K562 (cell line): ENCODE data around the gene ST6GALNAC3.

Source experiments
- CSDE1 ChIP-seq, 2 experiments: fragments of 450-650 bp; IDR thresholded peaks; 2 replicates each; pipeline ENCODE4 v1.6.1; 2016; ENCODE audit warnings: mild to moderate bottlenecking in 1 of 2
- EZH2 ChIP-seq: IDR thresholded peaks from 2 replicates; pipeline ENCODE4 v1.6.1; 2012; ENCODE audit warnings: low read depth, mild to moderate bottlenecking, inconsistent platforms, low read length, borderline replicate concordance
- PML ChIP-seq: IDR thresholded peaks from 2 replicates; pipeline ENCODE4 v1.6.1; 2012; ENCODE audit warnings: low read length, inconsistent platforms
- POLR2AphosphoS5 ChIP-seq: IDR thresholded peaks from 2 replicates; pipeline ENCODE4 v1.6.1; 2011; ENCODE audit warnings: mild to moderate bottlenecking, low read depth, low read length, moderate library complexity; ENCODE audit not compliant: control insufficient read depth, insufficient read depth
- TEAD4 ChIP-seq, 2 experiments: sonication (generic) in 1 of 2; formaldehyde crosslinking in 1 of 2; IDR thresholded peaks; 2 replicates each; pipeline versions ENCODE4 v1.6.1 to v1.8.0; 2012 to 2022; ENCODE audit warnings: borderline replicate concordance in 1 of 2, inconsistent platforms in 1 of 2, low read length in 1 of 2, mild to moderate bottlenecking in 1 of 2, missing genetic modification reagents in 1 of 2
- ZNF121 ChIP-seq: sonication (generic); formaldehyde crosslinking; conservative IDR thresholded peaks from 2 replicates; pipeline ENCODE4 v1.8.0; 2022; ENCODE audit warnings: missing genetic modification reagents
- ZNF436 ChIP-seq: fragments of 250-450, 450-650 bp; sonication (Bioruptor Pico); formaldehyde crosslinking; IDR thresholded peaks from 2 replicates; pipeline ENCODE4 v1.7.0; 2020; ENCODE audit warnings: mild to moderate bottlenecking
- TF ChIP-seq, protein P1 (sequence below): fragments of 250-450 bp; sonication (Bioruptor Pico); IDR thresholded peaks from 2 replicates; pipeline ENCODE4 v1.5.0; 2021
- TF ChIP-seq, protein P2 (sequence below), 3 experiments: IDR thresholded peaks in 2 of 3; conservative IDR thresholded peaks in 1 of 3; 2 replicates each; pipeline ENCODE4 v1.5.1; 2011 to 2012; ENCODE audit warnings: low read length in 3 of 3, mild to moderate bottlenecking in 3 of 3, control low read depth in 2 of 3, improper control_type of control experiment in 1 of 3, inconsistent platforms in 1 of 3, low read depth in 1 of 3, mixed read lengths in 1 of 3, moderate library complexity in 1 of 3; ENCODE audit not compliant: insufficient read depth in 2 of 3
- TF ChIP-seq, protein P3 (sequence below): fragments of 450-650 bp; formaldehyde crosslinking; IDR thresholded peaks from 2 replicates; pipeline ENCODE4 v1.4.0; 2020; ENCODE audit warnings: mild to moderate bottlenecking, mixed read lengths
- TF ChIP-seq, protein P4 (sequence below), 2 experiments: fragments of 450-650 bp in 1 of 2; sonication (generic) in 1 of 2; formaldehyde crosslinking in 1 of 2; IDR thresholded peaks in 1 of 2; conservative IDR thresholded peaks in 1 of 2; 2 replicates each; pipeline versions ENCODE4 v1.6.1 to v1.8.1; 2016 to 2023; ENCODE audit warnings: mild to moderate bottlenecking in 2 of 2, moderate library complexity in 2 of 2, inconsistent platforms in 1 of 2, missing genetic modification reagents in 1 of 2

DNA sequence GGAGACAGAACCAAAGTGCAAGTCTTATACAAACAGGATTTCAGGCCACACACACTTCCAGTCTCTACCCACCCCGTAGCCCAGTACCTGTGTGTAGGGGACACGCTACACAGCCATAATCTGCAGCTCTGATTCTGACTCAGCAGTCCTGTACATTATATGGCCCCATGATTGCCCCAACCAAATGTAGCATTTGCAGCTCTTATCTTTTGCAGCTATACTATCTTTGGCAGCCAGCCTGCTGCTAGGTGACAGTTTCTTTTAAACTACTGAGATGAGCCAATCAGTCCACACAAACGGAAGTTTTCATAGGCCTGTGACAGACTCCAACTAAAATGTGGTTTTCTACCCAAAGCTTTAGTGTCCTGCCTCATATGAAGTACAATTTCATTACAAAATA lies 533.2 kb downstream of the ST6GALNAC3 start:
- TF ChIP-seq PML, result no peak
- TF ChIP-seq ZNF436 (CRISPR knock-in tag), result no peak
- TF ChIP-seq, protein P1, sequence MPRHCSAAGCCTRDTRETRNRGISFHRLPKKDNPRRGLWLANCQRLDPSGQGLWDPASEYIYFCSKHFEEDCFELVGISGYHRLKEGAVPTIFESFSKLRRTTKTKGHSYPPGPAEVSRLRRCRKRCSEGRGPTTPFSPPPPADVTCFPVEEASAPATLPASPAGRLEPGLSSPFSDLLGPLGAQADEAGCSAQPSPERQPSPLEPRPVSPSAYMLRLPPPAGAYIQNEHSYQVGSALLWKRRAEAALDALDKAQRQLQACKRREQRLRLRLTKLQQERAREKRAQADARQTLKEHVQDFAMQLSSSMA (CRISPR knock-in tag), result no peak
- TF ChIP-seq, protein P2, sequence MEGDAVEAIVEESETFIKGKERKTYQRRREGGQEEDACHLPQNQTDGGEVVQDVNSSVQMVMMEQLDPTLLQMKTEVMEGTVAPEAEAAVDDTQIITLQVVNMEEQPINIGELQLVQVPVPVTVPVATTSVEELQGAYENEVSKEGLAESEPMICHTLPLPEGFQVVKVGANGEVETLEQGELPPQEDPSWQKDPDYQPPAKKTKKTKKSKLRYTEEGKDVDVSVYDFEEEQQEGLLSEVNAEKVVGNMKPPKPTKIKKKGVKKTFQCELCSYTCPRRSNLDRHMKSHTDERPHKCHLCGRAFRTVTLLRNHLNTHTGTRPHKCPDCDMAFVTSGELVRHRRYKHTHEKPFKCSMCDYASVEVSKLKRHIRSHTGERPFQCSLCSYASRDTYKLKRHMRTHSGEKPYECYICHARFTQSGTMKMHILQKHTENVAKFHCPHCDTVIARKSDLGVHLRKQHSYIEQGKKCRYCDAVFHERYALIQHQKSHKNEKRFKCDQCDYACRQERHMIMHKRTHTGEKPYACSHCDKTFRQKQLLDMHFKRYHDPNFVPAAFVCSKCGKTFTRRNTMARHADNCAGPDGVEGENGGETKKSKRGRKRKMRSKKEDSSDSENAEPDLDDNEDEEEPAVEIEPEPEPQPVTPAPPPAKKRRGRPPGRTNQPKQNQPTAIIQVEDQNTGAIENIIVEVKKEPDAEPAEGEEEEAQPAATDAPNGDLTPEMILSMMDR (IDR thresholded peaks at IDR 0.05 in 2 of 3, conservative IDR thresholded peaks at IDR 0.05 in 1 of 3; ENCODE audit: insufficient read depth in 2 of 3, low read depth in 1 of 3, low read length in 3 of 3), result no peak
- TF ChIP-seq ZNF121, result no peak
- TF ChIP-seq TEAD4 (IDR thresholded peaks at IDR 0.05; ENCODE audit: low read length), result no peak
- no peak for TF ChIP-seq TEAD4 (CRISPR knock-in tag; IDR thresholded peaks at IDR 0.05; ENCODE audit: borderline replicate concordance)
- no peak for TF ChIP-seq POLR2AphosphoS5
- TF ChIP-seq CSDE1 (IDR thresholded peaks at IDR 0.05), result no peak
- TF ChIP-seq EZH2, result no peak
- TF ChIP-seq, protein P3, sequence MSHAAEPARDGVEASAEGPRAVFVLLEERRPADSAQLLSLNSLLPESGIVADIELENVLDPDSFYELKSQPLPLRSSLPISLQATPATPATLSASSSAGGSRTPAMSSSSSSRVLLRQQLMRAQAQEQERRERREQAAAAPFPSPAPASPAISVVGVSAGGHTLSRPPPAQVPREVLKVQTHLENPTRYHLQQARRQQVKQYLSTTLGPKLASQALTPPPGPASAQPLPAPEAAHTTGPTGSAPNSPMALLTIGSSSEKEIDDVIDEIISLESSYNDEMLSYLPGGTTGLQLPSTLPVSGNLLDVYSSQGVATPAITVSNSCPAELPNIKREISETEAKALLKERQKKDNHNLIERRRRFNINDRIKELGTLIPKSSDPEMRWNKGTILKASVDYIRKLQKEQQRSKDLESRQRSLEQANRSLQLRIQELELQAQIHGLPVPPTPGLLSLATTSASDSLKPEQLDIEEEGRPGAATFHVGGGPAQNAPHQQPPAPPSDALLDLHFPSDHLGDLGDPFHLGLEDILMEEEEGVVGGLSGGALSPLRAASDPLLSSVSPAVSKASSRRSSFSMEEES (CRISPR knock-in tag), result no peak
- TF ChIP-seq, protein P4, sequence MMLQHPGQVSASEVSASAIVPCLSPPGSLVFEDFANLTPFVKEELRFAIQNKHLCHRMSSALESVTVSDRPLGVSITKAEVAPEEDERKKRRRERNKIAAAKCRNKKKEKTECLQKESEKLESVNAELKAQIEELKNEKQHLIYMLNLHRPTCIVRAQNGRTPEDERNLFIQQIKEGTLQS (IDR thresholded peaks at IDR 0.05), result no peak
- TF ChIP-seq, protein P4 (CRISPR knock-in tag; conservative IDR thresholded peaks at IDR 0.05), result no peak
